Lower leg skin (tissue), 3 donors: ENCODE measurements around the gene CLMP.

ENCODE experiments used
- POLR2A ChIP-seq, 2 donors: fragments of 450-650 bp; IDR thresholded peaks; one replicate each; pipeline ENCODE4 v1.6.1; 2016 to 2017; ENCODE audit warnings: antibody characterized with exemption in 2 of 2, mild to moderate bottlenecking in 1 of 2, moderate library complexity in 1 of 2
- TF ChIP-seq, protein P1 (sequence below), 3 donors: fragments of 450-650 bp; IDR thresholded peaks; one replicate each; pipeline ENCODE4 v1.5.1; 2016; ENCODE audit warnings: antibody characterized with exemption in 3 of 3, mild to moderate bottlenecking in 3 of 3, moderate library complexity in 2 of 3

DNA sequence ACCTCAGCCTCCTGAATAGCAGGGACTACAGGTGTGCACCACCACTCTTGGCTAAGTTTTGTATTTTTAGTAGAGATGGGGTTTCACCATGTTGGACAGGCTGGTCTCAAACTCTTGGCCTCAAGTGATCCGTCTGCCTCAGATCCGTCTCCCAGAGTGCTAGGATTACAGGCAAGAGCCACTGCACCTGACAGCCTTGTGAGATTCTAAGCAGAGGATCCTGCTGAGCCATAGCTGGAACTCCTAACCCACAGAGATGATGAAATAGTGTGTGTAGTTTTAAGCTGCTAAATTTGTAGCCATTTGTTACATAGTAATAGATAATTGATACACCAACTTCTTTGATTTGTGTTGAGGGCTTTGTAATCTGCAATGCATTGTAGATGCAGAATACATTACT, 51.1 kb downstream of the CLMP start:
- TF ChIP-seq, protein P1, sequence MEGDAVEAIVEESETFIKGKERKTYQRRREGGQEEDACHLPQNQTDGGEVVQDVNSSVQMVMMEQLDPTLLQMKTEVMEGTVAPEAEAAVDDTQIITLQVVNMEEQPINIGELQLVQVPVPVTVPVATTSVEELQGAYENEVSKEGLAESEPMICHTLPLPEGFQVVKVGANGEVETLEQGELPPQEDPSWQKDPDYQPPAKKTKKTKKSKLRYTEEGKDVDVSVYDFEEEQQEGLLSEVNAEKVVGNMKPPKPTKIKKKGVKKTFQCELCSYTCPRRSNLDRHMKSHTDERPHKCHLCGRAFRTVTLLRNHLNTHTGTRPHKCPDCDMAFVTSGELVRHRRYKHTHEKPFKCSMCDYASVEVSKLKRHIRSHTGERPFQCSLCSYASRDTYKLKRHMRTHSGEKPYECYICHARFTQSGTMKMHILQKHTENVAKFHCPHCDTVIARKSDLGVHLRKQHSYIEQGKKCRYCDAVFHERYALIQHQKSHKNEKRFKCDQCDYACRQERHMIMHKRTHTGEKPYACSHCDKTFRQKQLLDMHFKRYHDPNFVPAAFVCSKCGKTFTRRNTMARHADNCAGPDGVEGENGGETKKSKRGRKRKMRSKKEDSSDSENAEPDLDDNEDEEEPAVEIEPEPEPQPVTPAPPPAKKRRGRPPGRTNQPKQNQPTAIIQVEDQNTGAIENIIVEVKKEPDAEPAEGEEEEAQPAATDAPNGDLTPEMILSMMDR (IDR thresholded peaks at IDR 0.05), result no peak
- no peak for TF ChIP-seq POLR2A (IDR thresholded peaks at IDR 0.05)
